Transverse colon (tissue), 3 donors: Measurements from ENCODE around the gene TFAP2A.

Source experiments
- CTCF ChIP-seq, 5 experiments: fragments of 200-600 bp in 3 of 5; fragments of 450-650 bp in 2 of 5; sonication (generic) in 3 of 5; IDR thresholded peaks; 1 replicate in 2 of 5; 2 replicates in 3 of 5; pipeline ENCODE4 v1.5.1; 2016 to 2017; ENCODE audit warnings: antibody characterized with exemption in 5 of 5, inconsistent platforms in 3 of 5, mild to moderate bottlenecking in 2 of 5, moderate library complexity in 1 of 5
- EP300 ChIP-seq: sonication (generic); formaldehyde crosslinking; IDR thresholded peaks from one replicate; pipeline ENCODE4 v1.6.1; 2017; ENCODE audit warnings: antibody characterized with exemption, low read depth
- POLR2A ChIP-seq: fragments of 450-650 bp; IDR thresholded peaks from one replicate; pipeline ENCODE4 v1.6.1; 2016; ENCODE audit warnings: antibody characterized with exemption, mild to moderate bottlenecking, moderate library complexity

GRCh38 chr6:10396785-10397184 lies 18.1 kb downstream of the TFAP2A start:
- no peak for TF ChIP-seq CTCF (IDR thresholded peaks at IDR 0.05)
- TF ChIP-seq POLR2A, result no peak
- TF ChIP-seq EP300, result no peak
